ENCODE results near the gene MTAP.

- no peak for TF ChIP-seq EZH2phosphoT487 (IDR thresholded peaks at IDR 0.05; ENCODE audit: low read depth)
- no peak for TF ChIP-seq CTCF (IDR thresholded peaks at IDR 0.05; ENCODE audit: low read depth, low read length)
These were observed 38.7 kb downstream of the MTAP start for GRCh38 chr9:21841133-21841532.
